GM19395 (cell line): ENCODE measurements around the gene BRME1.

Experiments
- ATAC-seq: cut with Tn5 transposase; IDR thresholded peaks from one replicate; pipeline ENCODE4 v1.9.1; 2021; ENCODE audit warnings: mild to moderate bottlenecking, moderate library complexity; ENCODE audit not compliant: unreplicated experiment

BRME1 gene

GRCh38 chr19:13888281-13888680 lies 17.6 kb downstream of the BRME1 start:
- ATAC-seq = no peak

- ATAC-seq = no peak
Observed at GRCh38 chr19:13887517-13887916, 18.4 kb downstream of the BRME1 start.

- ATAC-seq = no peak
Observed at GRCh38 chr19:13887018-13887436, 18.9 kb downstream of the BRME1 start.

GRCh38 chr19:13885826-13886365 lies 20.0 kb downstream of the BRME1 start:
- no peak for ATAC-seq

GRCh38 chr19:13884726-13885591 lies 21.0 kb downstream of the BRME1 start:
- no peak for ATAC-seq

- no peak for ATAC-seq
Observed at GRCh38 chr19:13883516-13884064, 22.3 kb downstream of the BRME1 start.

DNA sequence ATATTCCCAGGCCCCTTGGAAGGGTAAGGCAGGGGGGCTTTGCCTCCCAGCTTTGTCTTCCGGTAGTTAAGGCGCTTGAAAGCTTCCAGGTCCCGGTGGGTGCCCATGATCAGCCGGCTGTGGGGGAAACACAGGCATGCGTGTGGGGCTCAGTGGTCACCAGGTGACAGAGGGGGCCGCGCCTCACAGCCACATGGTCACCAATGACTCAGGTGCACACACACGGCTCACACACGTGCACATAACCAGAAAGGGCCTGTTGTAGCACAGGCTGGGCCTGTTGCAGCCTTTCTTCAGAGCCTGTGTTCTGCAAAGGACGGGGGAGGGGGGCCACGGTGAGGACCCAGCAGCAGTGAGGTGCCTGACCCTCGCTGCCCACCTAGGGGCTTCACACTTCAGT lies 23.1 kb downstream of the BRME1 start:
- ATAC-seq = no peak

- no peak for ATAC-seq
Observed at GRCh38 chr19:13882419-13882795, 23.5 kb downstream of the BRME1 start.

DNA sequence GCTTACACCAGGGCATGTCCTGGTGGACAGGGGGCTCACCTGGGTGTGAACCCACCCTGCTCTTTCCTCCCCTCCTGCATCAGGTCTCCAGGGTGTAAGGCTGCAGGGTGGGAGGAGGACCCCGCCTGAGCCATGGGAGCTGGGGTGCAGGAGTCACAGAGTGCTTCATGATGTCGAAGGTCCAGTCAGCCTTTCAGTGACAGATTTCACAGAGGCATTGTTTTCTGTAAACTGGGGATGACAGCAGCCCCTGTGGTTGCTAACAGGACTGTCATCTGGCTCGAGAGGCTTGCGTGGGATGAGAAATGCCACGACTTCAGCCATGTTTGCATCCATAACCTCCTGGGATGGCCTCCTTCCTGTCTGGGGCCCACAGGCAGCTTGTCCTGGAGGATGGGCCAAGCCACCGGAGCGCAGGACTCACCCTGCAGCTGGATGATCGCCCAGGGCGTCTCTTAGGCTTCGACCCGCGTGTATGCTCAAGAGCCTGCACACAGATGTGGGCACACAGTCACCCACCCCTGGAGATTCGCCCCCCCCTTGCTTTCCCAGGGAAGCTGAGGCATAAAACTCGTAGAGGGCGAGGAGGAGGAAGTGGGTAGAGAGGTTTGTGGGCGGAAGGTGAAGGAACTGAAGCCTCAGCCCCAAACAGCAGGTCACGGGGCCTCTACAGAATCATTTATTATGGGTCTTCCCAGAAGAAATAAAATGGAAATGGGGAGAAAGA lies 24.1 kb downstream of the BRME1 start:
- no peak for ATAC-seq

DNA sequence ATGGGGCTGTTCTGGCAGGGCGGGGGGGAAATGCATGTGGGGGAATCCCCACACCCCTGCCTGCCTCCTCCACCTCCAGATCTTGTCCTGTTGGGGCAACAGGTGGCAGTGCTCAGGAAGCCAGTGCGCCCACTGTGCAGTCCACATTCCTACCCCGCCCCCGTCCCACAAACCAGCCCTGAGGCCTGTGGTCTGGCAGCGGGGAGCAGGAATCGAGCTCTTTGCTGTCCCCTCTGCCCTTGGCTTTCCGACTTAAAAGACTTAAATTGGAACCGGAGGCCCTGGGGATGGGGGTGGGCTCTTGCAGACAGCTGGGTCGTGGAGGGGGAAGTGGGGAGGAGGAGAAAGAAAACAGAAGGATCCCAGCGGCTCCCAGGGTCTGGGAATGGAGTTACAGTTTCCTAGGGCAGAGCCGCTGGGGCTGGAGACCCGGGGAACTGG lies 24.6 kb downstream of the BRME1 start:
- no peak for ATAC-seq

GRCh38 chr19:13880059-13881043 lies 25.6 kb downstream of the BRME1 start:
- ATAC-seq = peak; percentile 77

- ATAC-seq = no peak
Observed at GRCh38 chr19:13877303-13877702, 28.6 kb downstream of the BRME1 start.

- ATAC-seq = no peak
Observed at GRCh38 chr19:13876834-13877233, 29.1 kb downstream of the BRME1 start, which contains the start of gene NANOS3. Gene NANOS3, plus strand, starts transcription at chr19:13877134. Its CDS starts 115 bp downstream, at chr19:13877249.

GRCh38 chr19:13875824-13876223 lies 30.1 kb downstream of the BRME1 start:
- ATAC-seq = no peak

- ATAC-seq = no peak
Observed at GRCh38 chr19:13873834-13874515, 31.9 kb downstream of the BRME1 start.

DNA sequence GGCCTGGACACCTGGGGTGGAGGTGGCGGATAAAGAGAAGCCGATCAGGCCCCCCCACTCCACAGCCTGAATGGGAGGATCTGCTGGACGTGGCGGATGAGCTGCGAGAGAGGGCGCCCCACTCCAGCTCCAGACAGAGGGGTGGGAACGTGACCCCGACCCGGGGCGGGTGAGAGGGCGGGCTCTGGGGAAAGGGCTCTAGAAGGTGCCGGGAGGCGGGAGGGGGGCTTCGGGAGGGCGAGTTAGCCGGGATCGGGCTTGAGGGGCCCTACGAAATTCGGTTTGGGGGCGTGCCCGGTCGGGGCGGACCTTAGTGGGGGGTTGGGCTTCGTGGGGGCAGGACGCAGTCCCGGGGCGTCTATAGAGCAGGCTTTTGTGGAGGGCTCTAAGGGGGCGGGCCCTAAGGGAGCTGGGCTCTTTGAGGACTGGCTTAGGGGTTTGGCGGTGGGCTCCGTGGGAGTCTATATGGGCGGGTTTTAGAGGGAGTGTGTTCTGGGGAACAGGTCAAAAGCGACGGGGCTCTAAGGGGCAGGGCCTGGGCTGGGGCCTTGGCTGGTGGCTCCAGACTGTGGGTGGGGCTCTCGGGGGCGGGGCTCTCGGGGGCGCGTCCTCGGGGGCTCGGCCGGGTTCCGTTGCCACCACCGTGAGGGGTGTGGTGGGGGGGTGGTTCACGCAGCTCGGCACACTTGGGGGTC lies 33.1 kb downstream of the BRME1 start:
- no peak for ATAC-seq

GRCh38 chr19:13872339-13872694 lies 33.6 kb downstream of the BRME1 start:
- no peak for ATAC-seq

- ATAC-seq = no peak
Observed at GRCh38 chr19:13870873-13871272, 35.0 kb downstream of the BRME1 start.

GRCh38 chr19:13869281-13869680 lies 36.6 kb downstream of the BRME1 start:
- no peak for ATAC-seq
